Esophagus muscularis mucosa (tissue), 4 donors: ENCODE measurements around the gene MAST4.

Source experiments
- CTCF ChIP-seq, 3 experiments: fragments of 200-600 bp in 2 of 3; fragments of 450-650 bp in 1 of 3; sonication (generic) in 2 of 3; IDR thresholded peaks; one replicate each; pipeline ENCODE4 v1.5.1; 2017 to 2019; ENCODE audit warnings: antibody characterized with exemption in 3 of 3, mild to moderate bottlenecking in 2 of 3, moderate library complexity in 1 of 3
- EP300 ChIP-seq: sonication (generic); formaldehyde crosslinking; IDR thresholded peaks from one replicate; pipeline ENCODE4 v1.6.1; 2017; ENCODE audit warnings: antibody characterized with exemption
- POLR2A ChIP-seq: fragments of 450-650 bp; IDR thresholded peaks from one replicate; pipeline ENCODE4 v1.6.1; 2017; ENCODE audit warnings: antibody characterized with exemption, moderate library complexity, mild to moderate bottlenecking, low read depth
- POLR2AphosphoS5 ChIP-seq, 2 donors: sonication (generic); formaldehyde crosslinking; IDR thresholded peaks; one replicate each; pipeline ENCODE4 v1.6.1; 2017; ENCODE audit warnings: antibody characterized with exemption in 2 of 2

- TF ChIP-seq CTCF (IDR thresholded peaks at IDR 0.05) (no peak), EP300 (no peak), POLR2A (no peak), POLR2AphosphoS5 (IDR thresholded peaks at IDR 0.05) (no peak)
Measured at GRCh38 chr5:66793049-66793448, 196.9 kb downstream of the MAST4 start.
